Bronchus fibroblast of lung (primary cell): ENCODE measurements around the gene RFPL4A. TPM values are rescaled to one million over a fixed set of nuclear protein-coding genes. Genes with fewer than 3 reads are reported as not detected.

Source experiments
- total RNA-seq: library from RNA; depleted of rRNA; stranded (reverse); fragments of >200 nt; gene quantifications from 2 replicates; pipeline ENCODE4 v1.2.3, GENCODE V29; 2015

RFPL4A gene
- total RNA-seq = not detected in 2 replicates

GRCh38 chr19:55758797-55759196 lies at the start of gene RFPL4A:
Gene RFPL4A, plus strand, starts transcription at chr19:55759097. Its CDS starts 2,704 bp downstream, at chr19:55761801.

GRCh38 chr19:55738302-55738701 lies 20.6 kb upstream of the RFPL4A start, which contains the start of gene NLRP9:
Gene NLRP9, minus strand, starts transcription at chr19:55738402. Its CDS starts 28 bp downstream, at chr19:55738374.

GRCh38 chr19:55768818-55769217 lies 9.9 kb downstream of the RFPL4A start, which contains the start of gene RFPL4AL1:
Gene RFPL4AL1, plus strand, starts transcription at chr19:55769118. Its CDS starts 2,687 bp downstream, at chr19:55771805.

Other genes with a start within 250 kb of the RFPL4A start
- not detected in 2 replicates for gene SBK2, start 222.0 kb upstream of the RFPL4A start, total RNA-seq
- gene SBK3, start 213.6 kb upstream of the RFPL4A start, total RNA-seq = 0.15 TPM in 1 of 2 replicates, not detected in the other
- gene ZNF579, start 178.2 kb upstream of the RFPL4A start, total RNA-seq = 5.0 and 5.2 TPM in 2 replicates
- gene FIZ1, start 159.6 kb upstream of the RFPL4A start, total RNA-seq = 4.5 and 4.9 TPM in 2 replicates
- gene ZNF524, start 158.8 kb upstream of the RFPL4A start, total RNA-seq = 19.3 and 19.7 TPM in 2 replicates
- gene ZNF865, start 153.4 kb upstream of the RFPL4A start, total RNA-seq = 2.4 and 3.2 TPM in 2 replicates
- gene ZNF784, start 134.5 kb upstream of the RFPL4A start, total RNA-seq = 1.9 and 3.0 TPM in 2 replicates
- gene ZNF580, start 118.1 kb upstream of the RFPL4A start, total RNA-seq = 10.4 and 15.0 TPM in 2 replicates
- 20.5 and 26.3 TPM in 2 replicates for gene ZNF581, start 115.4 kb upstream of the RFPL4A start, total RNA-seq
- gene CCDC106, start 110.9 kb upstream of the RFPL4A start, total RNA-seq = 14.7 and 15.6 TPM in 2 replicates
- 197 and 225 TPM in 2 replicates for gene U2AF2, start 104.1 kb upstream of the RFPL4A start, total RNA-seq
- gene EPN1, start 83.9 kb upstream of the RFPL4A start, total RNA-seq = 103 and 112 TPM in 2 replicates
- gene NLRP9, start 20.7 kb upstream of the RFPL4A start, total RNA-seq = not detected in 2 replicates
- not detected in 2 replicates for gene RFPL4AL1, start 10.0 kb downstream of the RFPL4A start, total RNA-seq
- gene NLRP11, start 72.9 kb downstream of the RFPL4A start, total RNA-seq = not detected in 2 replicates
- gene NLRP4, start 77.4 kb downstream of the RFPL4A start, total RNA-seq = not detected in 2 replicates
- not detected in 2 replicates for gene NLRP13, start 173.2 kb downstream of the RFPL4A start, total RNA-seq
- gene NLRP8, start 188.7 kb downstream of the RFPL4A start, total RNA-seq = not detected in 2 replicates
- gene NLRP5, start 227.7 kb downstream of the RFPL4A start, total RNA-seq = not detected in 2 replicates